ENCODE measurements around the gene KCND2.

- TF ChIP-seq CTCF (IDR thresholded peaks at IDR 0.05), result no peak
- no peak for TF ChIP-seq POLR2A (IDR thresholded peaks at IDR 0.05)
Observed at GRCh38 chr7:120462991-120463390, 190.0 kb downstream of the KCND2 start.

Data from testis (tissue), 2 donors.